Measurements from ENCODE around the gene GRM4. TPM values are rescaled to one million over a fixed set of nuclear protein-coding genes. Genes with fewer than 3 reads are reported as not detected.

Gene GRM4
- total and polyA plus RNA-seq, 12 donors: not detected

DNA sequence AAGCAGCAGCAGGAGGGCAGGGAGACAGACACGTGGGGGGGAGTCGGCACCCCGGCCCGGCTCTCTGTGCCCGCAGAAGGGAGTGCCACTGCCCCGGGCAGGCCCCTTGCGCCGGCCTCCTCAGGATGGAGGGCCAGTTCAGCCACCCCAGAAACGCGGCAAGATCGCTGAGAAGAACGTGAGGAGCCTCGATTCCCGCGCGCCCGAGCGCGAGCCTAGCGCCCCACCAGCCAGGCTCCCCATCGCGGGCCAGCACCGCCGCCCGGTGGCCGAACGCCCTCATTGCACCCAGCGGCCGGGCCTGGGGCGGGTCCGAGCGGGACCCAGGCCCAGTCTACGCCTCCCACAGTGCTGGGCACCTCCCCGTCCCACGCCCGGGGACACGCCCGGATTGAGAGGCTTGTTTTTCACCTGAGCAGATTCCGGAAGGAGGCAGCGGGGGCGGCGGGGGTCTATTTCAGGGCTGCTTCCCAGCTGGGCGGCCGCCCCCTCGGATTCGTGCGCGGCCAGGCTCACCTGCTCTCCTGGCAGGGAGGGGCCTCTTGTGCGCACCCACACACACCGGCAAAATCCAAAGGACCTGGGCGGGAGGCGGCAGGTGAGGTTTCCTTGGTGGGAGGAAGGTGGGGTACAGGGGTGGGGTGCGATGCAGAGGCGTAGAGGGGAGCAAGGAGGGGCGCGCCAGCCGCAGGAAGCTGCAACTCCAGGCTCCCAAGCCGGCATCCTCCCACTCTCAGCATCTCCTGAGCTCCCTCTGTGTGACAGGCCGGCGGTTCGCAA lies 9.0 kb upstream of the GRM4 start:
- Histone ChIP-seq H3K4me1 (peaks cover 0 to 7% (median 5%) of the 10 kb centered on the region in 9 donors), H3K4me3 (peak overlapping the region in 3 of 10 donors; percentile 3 to 31 (median 10)), H3K27me3 (peaks cover 0 to 64% (median 63%) of the 10 kb centered on the region in 7 donors), H3K27ac (no peak overlapping the region), H3K9me3 (peaks cover 0 to 15% (median 10%) of the 10 kb centered on the region in 11 donors), H3K36me3 (no peaks in the 10 kb centered on the region)
- ATAC-seq (peak; percentile 68 to 84 (median 78)), DNase-seq (peak in 1 of 2 donors; percentile 60)
- 4 to 5% methylated on average over 61 of the region's 61 CpGs for WGBS, 2 donors
- TF ChIP-seq, protein P1, sequence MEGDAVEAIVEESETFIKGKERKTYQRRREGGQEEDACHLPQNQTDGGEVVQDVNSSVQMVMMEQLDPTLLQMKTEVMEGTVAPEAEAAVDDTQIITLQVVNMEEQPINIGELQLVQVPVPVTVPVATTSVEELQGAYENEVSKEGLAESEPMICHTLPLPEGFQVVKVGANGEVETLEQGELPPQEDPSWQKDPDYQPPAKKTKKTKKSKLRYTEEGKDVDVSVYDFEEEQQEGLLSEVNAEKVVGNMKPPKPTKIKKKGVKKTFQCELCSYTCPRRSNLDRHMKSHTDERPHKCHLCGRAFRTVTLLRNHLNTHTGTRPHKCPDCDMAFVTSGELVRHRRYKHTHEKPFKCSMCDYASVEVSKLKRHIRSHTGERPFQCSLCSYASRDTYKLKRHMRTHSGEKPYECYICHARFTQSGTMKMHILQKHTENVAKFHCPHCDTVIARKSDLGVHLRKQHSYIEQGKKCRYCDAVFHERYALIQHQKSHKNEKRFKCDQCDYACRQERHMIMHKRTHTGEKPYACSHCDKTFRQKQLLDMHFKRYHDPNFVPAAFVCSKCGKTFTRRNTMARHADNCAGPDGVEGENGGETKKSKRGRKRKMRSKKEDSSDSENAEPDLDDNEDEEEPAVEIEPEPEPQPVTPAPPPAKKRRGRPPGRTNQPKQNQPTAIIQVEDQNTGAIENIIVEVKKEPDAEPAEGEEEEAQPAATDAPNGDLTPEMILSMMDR (IDR thresholded peaks at IDR 0.05): peak; percentile 92 to 98 (median 95)
- intact Hi-C loops (cut with DNase I): loop anchor here (1.0 to 10.0 kb wide), 8 partner anchors 98 to 570 kb away; partner anchors contain the start of gene BAK1 (in 5 of the 10)

DNA sequence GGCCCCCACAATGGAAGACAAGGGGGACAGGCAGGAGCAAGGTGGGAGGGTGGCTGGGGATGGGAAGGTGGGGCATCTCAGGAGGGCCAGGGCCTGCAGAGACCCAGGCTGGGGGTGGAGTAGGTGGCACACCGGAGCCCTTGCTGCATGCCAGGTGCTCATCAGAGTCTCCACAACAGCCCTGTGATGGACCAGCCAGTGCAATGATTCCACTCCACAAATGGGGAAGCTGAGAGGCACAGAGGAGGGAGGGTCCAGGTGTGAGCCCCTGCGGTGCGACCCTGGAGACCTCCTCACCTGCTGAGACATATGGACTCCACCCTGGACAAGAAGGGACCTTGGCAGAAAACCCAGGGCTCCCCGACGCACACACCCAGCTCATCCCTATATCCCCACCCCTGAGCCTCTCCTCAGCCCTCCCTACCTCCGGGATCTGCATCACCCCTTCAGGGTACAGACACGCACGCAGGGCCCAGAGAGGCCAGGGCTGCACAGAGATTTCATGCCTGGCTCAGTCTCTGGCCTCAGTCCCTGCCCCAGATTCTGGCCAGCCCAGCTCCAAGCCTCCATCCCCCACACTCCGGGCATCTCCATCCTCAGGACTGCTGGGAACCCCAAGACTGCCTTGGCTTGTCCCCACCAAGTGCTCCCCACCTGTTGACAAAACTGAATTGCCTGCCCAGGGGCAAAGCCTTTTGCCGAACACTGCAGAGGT lies 7.1 kb upstream of the GRM4 start:
- ATAC-seq (peak in 1 of 8 donors; percentile 12), DNase-seq (no peak)
- Histone ChIP-seq H3K9me3 (no peaks in the 10 kb centered on the region), H3K27ac (no peak overlapping the region), H3K27me3 (peaks cover 0 to 80% (median 73%) of the 10 kb centered on the region in 7 donors), H3K36me3 (no peaks in the 10 kb centered on the region), H3K4me1 (peaks cover 0 to 7% (median 5%) of the 10 kb centered on the region in 9 donors), H3K4me3 (no peak overlapping the region)
- WGBS, 2 donors: 83 to 87% methylated on average over 10 of the region's 10 CpGs
- intact Hi-C loops (cut with DNase I): loop anchor here in 8 of 10 donors (2.0 to 10.0 kb wide), 6 partner anchors 96 to 568 kb away; partner anchors contain the start of gene BAK1 (in 5 of the 8)
- TF ChIP-seq, protein P1 (IDR thresholded peaks at IDR 0.05): no peak

DNA sequence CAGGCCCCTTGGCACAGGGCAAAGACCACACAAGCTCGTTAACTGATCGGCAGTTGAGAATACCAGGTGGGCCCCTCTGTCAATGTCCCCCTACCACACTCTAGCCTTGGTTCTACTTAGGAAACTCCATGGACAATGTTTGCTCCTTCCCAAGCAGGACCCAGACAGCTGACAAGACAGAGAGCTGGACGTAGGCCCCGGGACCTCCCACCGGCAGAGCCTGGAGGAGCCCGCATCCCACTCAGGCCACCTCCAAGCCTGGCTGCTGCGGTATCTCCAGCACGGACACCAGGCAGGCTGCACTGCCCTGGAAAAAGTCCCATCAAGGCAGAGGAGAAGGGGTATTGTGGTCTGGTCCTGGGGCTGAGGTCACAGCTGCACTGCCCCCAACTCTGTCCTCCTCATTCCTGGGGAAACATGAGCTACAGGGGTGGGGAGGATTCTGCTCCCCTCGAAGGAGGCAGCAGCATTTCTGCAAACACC lies 6.2 kb upstream of the GRM4 start:
- H3K36me3 ChIP-seq: no peaks in the 10 kb centered on the region
- DNase-seq (no peak), ATAC-seq (no peak)
- H3K27ac ChIP-seq: no peak overlapping the region
- H3K27me3 ChIP-seq: peaks cover 0 to 85% (median 75%) of the 10 kb centered on the region in 7 donors
- peaks cover 0 to 7% (median 5%) of the 10 kb centered on the region in 9 donors for H3K4me1 ChIP-seq
- intact Hi-C loops (cut with DNase I): loop anchor here in 8 of 10 donors (2.0 to 10.0 kb wide), 6 partner anchors 95 to 567 kb away; partner anchors contain the start of gene BAK1 (in 5 of the 8)
- H3K4me3 ChIP-seq: no peak overlapping the region
- no peaks in the 10 kb centered on the region for H3K9me3 ChIP-seq
- 34 to 56% methylated on average over 9 of the region's 9 CpGs for WGBS, 2 donors
- TF ChIP-seq, protein P1 (IDR thresholded peaks at IDR 0.05): no peak

All from heart right ventricle (tissue), 16 donors.